Activated T-cell treated with anti-CD3 and anti-CD28 coated beads for 4 hours (primary cell): ENCODE measurements around the gene ZBTB7C.

Experiments
- DNase-seq: peaks from one replicate; pipeline ENCODE4 v3.0.0-alpha.2; 2020

Gene ZBTB7C

DNA sequence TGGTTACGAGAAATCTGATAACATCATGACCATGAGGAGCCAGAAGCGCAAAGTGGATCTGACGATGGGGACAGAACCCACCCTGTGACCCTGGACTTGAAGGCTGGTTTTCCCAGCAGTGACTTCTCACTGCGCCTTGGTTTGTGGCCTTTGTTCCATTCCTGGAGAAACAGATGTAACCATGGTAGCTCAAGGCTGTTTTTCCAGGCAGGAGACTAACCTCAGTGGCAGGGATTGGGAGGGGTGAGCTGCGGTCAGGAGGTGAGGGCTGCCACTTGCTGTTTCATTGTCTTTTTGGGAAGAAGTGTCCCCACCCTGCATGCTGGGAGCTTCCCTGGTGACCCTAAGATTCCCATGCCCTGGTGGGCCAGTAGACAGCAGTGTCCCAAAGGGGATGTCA, 362.3 kb downstream of the ZBTB7C start:
- DNase-seq, result no peak

DNA sequence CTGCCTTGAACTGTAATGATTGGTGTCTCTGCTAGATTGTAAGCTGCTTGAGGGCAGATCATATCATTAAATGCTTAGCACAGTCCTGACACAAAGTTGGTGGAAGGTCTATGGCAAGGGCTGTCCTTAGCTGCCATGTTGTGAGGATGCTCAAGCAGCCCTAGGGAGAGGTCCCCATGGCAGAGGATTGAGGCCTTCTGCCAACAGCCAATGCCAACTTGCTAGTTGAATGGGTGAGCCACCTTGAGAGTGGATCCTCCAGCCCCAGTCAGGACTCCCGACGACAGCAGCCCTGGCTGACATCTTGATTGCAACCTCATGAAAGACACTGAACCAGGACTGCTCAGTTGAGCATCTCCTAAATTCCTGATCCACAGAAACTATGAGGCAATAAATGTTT, 363.4 kb downstream of the ZBTB7C start:
- no peak for DNase-seq

- no peak for DNase-seq
Measured at GRCh38 chr18:48044944-48045343, 364.2 kb downstream of the ZBTB7C start.

GRCh38 chr18:48043166-48043565, 366.0 kb downstream of the ZBTB7C start:
- DNase-seq, result no peak

- no peak for DNase-seq
Measured at GRCh38 chr18:48042431-48042830, 366.8 kb downstream of the ZBTB7C start.

GRCh38 chr18:48040457-48041110, 368.6 kb downstream of the ZBTB7C start:
- no peak for DNase-seq

DNA sequence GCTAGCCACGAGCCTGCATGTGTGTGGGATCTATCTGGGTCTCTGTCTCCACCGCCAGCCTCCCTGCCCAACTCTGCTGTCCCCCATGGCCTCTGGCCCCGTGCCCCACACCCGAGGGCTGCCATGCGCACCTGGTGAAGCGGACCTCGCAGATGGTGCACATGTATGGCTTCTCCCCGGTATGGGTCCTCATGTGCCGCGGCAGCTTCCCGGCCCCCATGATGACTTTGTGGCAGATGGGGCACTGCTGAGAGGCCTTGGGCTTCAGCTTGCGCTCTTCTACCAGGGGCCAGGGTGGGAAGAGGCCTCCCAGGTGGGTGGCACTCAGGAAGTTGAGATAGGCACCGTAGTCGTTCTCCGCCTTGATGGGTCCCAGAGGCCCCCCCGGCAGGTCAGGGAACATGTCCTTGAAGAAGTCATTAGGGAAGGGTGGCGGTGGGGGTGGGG, 369.4 kb downstream of the ZBTB7C start:
- DNase-seq, result no peak

GRCh38 chr18:48038636-48039035, 370.5 kb downstream of the ZBTB7C start:
- no peak for DNase-seq

GRCh38 chr18:48037481-48038271, 371.5 kb downstream of the ZBTB7C start:
- no peak for DNase-seq

- DNase-seq, result no peak
Measured at GRCh38 chr18:48036641-48037421, 372.4 kb downstream of the ZBTB7C start.

DNA sequence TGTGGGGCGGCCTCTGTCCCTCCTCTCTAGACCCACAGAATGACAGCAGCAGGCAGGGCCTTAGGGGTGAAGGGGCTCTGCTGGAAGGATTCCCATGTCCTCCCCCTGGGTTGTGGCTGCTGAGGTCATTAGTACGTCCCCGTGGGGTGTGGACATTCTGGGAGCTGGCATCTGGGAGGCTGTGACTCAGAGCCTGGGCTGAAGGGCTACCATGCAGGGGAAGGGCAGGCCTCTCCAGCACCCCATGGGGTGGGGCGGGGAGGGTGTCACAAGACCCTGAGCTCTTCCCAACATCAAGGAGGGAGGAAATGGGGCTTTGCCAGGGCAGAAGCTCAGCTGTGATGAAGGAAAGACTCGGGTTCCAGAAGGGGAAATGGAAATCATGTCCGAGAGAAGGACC, 373.0 kb downstream of the ZBTB7C start:
- DNase-seq, result no peak

GRCh38 chr18:48035556-48035860, 373.7 kb downstream of the ZBTB7C start:
- DNase-seq, result no peak

DNA sequence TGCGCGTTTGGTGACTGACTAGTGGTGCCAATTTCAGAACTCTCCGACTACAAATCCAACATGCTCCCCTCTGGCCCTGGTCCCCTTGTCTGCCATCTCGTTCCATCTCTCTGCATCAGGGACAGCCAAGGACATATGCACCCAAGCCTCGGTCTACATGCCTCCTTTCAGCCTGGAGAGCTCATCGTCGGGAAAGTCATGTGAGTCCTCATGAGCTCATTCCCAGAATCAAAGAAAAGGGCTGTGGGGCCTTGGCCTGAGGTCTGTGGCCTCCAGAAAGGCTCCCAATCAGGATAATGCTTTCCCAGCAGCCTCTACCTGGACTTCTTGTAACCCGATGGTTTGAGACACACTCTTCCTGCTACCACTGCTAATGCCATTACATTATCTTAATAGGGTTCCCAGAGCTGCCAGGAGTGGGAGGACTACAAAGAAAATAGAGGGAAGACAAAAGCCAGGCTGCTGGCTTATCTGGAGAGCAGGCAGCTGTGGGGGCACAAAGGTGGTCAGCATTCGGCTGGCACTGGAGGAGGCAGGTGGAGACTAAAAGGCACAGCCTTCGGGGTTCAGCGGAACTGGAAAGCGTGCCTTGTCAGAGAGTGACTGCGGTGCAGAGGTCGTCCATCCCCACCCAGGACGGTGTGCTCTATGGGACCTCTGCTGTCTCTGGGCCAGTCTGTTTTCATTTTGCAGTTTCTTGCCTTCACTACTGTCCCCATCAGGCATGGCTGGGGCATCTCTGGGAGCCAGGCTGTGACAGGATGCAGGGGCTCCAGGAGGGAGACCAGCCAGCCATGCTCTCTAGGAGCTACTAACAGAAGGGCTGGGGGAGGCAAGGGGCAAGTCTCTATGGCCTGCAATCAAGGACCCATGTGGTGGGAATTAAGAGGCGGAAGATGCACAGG, 374.3 kb downstream of the ZBTB7C start:
- DNase-seq, result no peak

GRCh38 chr18:48033790-48034650, 375.2 kb downstream of the ZBTB7C start:
- DNase-seq, result no peak

DNA sequence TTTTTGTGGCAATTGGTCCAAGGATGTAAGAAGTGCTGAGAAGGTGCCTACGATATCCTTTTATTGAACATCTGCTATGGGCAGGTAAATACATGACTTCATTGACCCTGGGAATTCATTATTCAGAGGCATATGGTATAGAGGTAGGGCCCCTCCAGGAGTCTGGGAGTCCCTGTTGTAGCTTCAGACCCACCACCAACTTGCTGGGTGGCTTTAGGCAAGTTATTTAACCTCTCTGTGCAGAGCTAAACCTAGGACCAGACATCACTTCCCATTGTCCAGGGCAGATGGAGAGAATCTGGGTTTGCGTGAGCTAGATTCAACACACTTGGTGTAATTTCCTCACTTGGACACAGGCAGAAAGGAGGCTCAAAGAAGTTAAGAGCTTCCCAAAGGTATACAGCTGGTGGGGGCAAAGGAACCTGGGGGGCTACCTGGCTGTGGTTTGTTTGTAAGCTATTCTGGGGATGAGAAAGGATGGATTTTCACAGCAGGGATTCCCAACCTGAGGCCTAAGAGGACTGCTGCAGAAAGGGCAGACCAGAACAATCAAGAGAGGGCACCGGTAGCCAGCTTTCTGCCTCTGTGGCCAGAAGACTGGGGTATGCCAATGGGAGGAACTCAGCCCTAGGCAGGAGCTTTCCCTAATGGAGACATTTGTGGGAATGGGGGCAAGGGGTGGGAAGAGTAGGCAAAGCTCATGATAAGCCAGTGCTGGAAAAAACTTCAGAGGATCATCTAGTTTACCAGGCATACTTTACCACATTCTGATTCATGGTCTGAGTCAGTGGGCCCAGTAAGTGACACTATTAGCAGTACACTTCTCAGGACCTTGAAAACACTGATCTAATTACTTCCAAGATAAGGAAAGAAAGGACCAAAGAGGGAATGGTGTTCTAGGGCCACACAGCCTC, 376.1 kb downstream of the ZBTB7C start:
- DNase-seq, result no peak

DNA sequence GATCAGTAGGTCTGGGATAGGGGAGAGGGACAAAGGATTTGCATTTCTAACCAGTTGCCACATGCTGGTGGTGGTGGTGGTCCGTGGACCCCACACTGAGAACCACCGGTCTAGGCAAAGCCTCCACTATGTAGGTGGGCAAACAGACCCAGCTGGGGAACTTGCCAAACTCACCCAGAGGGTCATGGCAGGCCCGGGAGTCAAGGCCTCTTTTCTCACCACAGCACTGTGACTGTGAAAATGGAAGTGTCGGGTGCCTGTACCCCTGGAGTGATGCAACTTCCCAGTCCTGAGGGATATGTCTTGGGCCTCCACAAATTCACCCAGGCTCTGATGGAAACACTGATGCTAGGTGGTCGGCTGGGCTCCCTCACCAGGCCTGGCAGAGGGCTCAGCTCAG, 377.5 kb downstream of the ZBTB7C start:
- no peak for DNase-seq

DNA sequence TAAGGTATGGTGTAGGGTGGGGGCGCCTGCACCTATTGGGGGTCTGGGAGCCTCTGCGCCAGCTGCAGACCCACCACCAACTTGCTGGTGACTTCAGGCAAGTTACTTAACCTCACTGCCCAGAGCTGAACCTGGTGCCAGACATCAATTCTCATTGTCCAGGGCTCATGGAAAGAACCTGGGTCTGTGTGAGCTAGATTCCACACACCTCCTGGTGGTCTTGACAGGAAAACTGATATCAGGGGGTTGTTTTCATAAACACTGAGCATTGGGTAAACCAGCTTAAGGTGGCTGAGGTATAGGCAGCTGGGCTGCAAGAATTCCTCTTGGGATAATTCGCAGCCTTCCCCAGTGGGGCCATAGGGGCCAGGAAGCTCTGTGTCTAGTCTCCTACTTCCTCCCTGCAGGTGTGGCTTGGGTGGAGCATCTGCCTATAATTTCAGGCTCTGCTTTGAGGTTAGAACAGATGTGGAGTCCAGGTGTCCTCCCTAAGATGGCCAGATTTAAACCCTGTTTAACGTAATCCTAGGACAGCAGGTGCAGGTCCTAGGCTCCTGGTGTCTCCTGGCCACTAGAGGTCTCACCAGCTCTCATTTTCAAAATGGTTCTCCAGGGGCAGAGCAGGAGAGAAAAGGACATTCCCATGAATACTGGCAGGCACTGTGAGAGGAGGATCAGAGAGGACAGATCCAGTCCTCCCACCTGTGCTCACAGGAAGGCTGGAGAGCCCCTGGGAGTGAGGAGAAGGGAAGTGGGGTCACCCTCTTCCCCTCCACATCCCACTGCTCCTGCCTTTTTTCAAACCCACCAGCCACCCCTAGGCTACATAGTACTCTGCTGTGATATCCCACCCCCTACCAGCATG, 378.3 kb downstream of the ZBTB7C start:
- DNase-seq, result no peak

DNA sequence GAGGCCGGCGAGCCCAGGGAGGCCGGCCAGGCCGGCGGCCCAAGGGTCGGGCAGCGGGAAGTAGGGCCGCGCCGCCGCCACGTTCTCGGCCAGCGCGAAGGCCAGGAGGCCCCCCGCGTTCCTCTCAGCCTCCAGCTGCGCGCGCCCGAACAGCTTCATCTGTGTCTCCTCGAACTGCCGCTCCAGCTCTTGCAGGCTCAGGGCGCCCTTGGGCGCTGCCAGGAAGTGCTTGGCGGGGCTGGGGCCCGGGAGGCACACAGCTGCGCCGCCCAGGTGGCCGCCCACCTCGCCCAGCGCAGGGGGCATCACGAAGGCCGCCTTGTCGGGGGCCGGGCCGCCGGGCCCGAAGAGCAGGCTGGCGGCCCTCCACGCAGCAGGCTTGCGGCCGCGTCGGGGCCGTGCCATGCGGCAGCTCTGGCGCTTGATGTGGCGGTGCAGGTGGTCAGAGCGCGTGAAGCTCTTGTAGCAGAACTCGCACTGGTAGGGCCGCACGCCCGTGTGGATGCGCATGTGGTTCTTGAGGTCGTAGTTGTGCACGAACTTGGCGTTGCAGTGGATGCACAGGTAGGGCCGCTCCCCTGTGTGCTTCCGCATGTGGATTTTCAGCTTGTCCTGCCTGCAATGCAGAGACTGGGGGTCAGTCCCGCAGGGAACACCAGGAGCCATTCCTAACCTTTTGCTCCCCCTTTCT, 379.7 kb downstream of the ZBTB7C start:
- DNase-seq, result no peak

GRCh38 chr18:48028696-48029095, 380.5 kb downstream of the ZBTB7C start:
- DNase-seq, result no peak
